MV-4-11 (cell line): ENCODE measurements around the gene NDST1.

Source experiments
- DNase-seq: peaks from one replicate; lab custom pipeline; 2025; lab: John Stamatoyannopoulos, UW

Gene NDST1

GRCh38 chr5:150570333-150570732 lies 62.4 kb downstream of the NDST1 start:
- DNase-seq, result no peak

- no peak for DNase-seq
Observed at GRCh38 chr5:150571836-150572235, 63.9 kb downstream of the NDST1 start.

DNA sequence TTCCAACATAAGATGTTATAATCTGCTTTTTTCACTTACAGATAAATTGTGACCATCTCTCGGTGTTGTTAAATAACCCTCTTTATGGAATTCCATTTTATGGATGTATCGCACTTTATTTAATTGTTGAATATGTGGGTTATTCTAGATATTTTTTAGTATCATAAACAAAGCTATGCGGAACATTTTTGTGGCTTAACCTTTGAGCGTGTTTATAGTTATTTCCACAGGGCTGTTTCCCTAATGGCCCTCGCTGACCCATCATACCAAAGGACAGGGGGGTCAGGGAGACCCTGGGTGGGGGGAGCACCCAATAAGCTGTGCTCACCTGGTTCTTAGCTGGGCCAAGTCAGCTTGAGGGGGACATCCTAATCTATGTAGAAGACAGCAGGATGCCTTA lies 65.3 kb downstream of the NDST1 start:
- no peak for DNase-seq

GRCh38 chr5:150573867-150574817 lies 66.2 kb downstream of the NDST1 start:
- no peak for DNase-seq

- DNase-seq, result no peak
Observed at GRCh38 chr5:150574818-150575547, 67.1 kb downstream of the NDST1 start.

DNA sequence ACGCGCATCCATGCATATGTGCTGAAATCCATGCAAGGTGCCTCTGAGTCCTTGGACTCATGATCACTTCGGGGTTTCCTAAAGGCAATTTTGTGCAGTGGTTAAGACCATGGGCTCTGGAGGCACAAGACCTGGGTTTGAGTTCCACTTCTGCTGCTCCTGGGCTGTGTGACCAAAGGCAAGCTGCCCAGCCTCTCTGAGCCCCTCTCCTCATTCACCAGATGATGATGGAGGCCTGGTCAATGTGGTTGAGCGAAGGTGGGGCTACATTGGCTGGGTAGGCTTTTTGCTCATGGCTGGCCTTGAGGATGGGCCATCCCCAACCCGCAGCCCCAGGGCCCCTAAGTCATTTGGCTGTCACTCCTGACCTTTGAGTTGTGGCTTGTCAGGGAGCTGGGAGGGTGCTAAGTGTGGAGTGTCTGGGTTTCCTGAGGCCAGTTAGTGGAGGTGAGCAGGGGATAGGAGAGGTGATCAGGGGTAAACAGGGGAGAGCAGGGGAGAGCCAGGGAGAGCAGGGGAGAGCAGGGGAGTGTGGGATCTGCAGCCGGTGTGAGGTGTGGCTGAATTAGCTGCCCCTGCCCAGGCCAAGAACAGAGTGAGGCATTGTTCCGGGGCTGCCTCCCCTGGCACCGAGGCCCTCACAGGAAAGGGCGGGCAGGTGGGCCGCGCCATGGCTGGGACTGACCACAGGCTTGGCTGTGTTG lies 68.0 kb downstream of the NDST1 start:
- DNase-seq, result no peak

GRCh38 chr5:150576449-150576949 lies 68.6 kb downstream of the NDST1 start:
- no peak for DNase-seq

- no peak for DNase-seq
Observed at GRCh38 chr5:150577378-150578139, 69.6 kb downstream of the NDST1 start.

DNA sequence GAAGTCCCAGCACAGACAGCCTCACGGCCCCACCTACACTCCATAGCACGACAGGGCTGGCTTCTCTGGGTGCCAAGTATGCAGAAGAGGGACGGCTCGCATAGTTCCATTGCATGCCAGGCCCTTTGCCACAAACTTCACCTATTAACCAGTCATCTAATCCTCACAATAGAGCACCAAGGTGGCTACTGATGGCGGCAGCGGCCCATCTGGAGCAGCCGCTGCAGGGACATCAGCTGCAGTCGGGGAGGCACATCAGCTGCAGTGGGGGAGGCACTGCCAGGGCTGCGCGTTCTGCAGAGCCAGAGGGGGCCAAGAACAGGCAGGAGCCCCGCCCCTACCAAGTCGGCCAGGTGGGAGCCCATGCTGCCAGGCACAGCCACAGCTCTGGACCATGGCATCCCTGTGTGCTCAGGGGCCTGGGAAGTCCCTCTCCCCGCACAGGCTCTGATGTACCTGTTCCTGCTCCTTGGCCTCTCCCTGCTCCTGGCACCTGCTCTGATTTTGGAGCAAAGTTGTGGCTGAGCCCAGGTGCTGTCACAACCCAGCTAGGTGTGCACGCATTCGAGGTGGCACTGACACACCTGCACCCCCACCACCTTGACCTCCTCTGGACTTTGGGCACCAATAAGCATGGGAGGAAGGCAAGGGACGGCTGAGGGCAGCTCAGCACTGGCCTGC lies 71.0 kb downstream of the NDST1 start:
- no peak for DNase-seq

- DNase-seq, result no peak
Observed at GRCh38 chr5:150579462-150580400, 71.8 kb downstream of the NDST1 start.

DNA sequence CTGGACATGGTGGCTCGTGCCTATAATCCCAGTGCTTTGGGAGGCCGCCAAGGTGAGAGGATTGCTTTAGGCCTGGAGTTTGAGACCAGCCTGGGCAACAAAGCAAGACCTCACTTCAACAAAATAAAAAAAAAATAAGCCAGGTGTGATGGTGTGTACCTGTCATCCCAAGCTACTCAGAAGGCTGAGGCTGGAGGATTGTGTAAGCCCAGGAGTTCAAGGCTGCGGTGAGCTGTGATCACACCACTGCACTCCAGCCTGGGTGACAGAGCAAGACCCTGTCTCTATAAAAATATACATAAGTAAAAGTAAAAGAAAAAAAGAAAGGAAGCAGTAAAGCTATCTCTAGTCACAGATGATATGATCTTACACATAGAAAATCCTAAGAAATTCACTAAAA lies 73.0 kb downstream of the NDST1 start:
- no peak for DNase-seq

DNA sequence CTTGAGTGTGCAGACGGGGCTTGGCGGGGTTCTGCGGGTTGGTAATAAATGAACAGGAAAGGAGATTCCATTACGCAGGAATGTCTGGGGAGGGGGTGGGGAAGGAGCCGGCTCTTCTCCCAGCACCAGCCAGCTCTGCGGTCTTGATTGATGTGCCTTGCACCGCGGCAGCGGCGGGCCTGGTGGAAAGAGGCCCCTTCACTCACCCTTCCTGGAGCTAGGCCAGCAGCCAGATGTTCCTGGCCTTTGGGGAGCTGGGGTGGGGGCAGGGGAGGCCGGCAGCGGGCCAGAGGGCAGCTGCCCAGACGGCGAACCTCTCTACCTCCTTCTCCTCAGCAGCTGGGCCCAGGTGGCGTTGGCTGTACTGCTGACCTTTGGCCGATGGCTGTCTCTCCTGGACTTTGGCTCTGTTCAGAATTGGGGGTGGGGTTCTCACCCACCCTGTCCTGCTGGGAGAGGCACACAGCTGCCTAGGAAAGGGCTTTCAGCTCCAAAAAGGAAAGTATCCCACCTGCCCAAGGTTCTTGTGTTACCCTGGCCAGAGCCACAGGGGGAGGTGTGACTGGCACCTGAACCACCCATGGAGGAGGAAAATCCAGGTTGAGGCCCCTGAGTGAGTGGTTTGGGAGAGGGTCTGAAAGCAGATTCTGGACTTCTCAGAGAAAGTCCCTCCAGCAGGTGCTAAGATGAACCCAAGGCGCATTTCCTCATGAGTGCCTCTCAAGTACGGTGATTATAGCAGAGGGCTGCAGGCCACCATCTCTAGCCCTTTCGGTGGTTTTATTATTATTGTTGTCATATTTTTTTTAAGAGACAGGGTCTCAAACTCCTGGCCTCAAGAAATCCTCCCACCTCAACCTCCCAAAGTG lies 74.5 kb downstream of the NDST1 start:
- no peak for DNase-seq

DNA sequence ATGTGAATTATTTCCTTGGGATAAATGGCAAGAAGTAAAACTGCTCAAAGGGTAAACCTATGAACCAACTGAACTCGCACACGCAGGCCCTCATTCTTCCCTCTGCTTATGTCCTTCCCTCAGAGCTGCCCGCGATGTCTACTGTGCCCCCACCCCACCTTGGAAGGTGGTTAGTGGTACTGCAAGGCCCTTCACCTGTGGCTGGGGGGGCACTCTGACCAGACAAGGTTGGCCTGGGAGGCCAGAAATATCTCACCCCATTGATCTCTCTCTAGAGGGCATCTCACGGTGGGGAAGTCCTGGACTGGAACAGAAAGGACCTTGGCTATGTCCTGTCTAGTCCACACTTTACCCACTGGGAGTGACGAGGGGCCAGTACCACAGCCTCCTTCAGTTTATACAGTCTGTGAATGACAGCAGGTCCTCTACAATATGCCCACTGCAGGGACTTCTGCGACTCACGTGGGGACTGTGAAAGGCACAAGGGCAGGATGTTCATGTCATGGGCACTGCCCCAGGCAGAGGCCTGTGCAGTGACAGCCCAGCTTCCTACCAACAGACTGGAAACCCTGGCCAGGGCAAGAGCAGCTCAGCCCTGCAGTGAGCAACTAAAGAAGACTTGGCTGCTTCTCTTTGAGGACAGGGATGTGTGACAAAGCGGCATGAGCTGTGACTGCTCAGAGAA lies 75.8 kb downstream of the NDST1 start:
- no peak for DNase-seq

DNA sequence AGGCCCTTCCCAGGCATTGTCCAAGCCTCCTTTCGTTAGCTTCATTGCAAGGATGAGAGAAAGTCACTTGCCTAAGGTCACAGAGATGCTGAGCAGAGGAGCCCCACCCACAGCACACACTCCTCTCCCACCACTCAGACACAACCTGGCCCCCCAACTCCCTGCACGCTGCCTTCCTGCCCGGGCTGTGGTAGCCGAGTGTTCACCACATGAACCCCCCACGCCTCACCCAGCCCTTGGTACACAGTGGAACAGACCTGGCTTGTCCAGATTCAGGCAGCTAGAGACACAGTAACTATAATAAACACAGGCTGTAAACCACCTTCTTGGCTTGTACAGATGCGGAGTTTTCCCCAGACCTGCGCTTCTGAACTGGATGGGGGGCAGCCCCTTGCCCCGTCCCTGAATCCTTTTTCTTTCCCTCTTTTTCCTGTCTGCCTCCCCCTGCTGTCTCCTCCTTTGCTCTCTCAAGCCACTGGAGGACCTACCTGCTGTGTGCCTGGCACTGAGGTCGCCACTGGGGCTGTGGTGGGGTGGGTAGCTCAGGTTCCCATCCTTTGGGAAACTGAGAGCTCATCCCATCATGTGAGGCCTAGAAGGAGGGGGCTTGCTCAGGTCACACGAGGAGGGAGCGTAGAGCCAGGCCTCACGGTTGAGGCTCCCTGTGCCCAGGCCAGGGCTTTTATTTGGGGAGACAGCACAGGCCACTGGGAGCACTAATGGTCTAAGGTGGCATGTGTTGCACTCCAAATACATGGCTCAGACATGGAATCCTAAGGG lies 76.8 kb downstream of the NDST1 start:
- no peak for DNase-seq

GRCh38 chr5:150585781-150586341 lies 77.9 kb downstream of the NDST1 start:
- no peak for DNase-seq

DNA sequence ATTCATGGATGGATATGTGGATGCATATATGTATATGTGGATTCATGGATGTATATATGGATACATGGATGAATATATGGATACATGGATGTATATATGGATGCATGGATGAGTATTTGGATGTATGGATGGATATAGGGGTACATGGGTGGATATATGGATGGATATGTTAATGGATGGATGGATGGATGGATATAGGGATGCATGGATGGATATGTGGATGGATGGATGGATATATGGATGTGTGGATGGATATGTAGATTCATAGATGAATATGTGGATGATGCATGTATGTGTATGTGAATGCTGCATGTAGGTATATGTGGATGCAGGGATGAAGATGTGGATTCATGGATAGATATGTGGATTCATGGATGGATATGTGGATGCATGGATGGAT lies 79.1 kb downstream of the NDST1 start:
- DNase-seq, result no peak
